NOMO-1 treated with DMSO at 0.1 percent for 48 hours (cell line): ENCODE data around the gene ILDR2.

ENCODE experiments used
- DNase-seq: peaks from one replicate; lab custom pipeline; 2025; ENCODE audit not compliant: unreplicated experiment; lab: John Stamatoyannopoulos, UW

The ILDR2 gene

DNA sequence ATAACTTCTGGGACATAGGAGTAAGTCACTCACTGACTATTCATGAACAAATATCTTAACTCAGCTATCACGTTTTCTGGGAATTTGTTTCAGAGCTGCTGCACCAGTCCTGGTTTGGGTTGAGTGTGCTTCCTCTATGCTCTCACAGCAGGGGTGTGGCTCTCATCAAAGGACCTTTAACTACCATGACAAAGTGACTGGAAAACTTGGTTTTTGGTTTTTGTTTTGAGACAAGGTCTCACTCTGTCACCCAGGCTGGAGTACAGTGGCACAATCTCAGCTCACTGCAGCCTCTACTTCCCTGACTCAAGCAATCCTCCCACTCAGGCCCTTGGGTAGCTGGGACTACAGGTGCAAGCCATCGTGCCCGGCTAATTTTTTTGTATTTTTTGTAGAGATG, 4.1 kb downstream of the ILDR2 start:
- DNase-seq, result no peak

DNA sequence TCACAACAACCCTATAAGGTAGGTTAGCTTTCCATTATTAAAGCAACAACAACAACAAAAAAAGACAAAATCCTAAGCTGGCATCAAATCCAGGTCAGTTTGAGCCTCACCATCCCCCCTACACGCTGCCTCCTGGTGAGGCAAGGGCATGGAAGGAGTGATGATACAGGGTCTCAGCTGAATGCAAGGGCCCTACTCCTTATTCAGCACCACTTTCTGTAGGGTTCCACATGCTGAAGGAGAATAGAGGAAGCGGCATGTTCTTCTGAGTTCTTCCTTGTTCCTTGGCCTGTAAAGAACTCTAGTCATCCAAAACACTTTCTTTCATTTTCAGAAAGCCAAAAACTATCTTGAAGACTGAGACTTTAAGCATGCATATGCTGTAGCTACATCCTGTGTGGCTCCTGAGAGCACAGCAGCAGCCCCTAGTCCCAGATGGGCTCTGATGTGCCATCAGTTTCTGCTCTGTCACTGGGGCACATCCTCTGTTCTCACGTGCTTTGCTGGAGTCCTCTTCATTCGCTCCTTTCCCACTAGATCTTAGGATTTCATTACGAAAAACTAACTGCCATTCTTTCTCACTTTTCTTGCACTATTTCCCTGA, 6.2 kb downstream of the ILDR2 start:
- no peak for DNase-seq

DNA sequence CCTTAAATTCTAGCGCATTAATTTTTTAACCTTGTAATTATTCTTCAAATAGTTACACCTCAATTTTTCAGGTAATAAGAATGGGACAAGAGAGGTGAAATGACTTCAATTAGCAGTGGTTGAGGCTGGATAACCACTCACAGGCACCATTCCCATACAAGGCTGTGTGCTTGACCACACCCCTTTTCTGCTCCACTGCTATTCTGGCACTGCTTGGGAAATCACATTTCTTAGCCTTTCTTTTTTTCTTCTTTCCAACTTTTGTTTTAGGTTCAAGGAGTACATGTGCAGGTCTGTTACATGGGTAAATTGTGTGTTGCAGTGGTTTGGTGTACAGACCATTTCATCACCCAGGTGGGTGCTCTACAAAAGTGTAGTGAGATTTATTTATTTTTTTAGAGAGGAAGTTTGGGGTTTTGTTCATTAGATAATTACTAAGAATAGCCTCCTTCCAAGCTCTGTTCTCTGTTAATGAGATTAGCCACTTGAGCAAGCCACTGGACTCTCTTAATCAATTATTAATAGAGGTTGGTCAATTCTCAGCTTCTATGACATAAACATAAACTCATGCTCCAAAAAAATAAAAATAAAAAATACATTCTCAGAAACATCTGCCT, 14.4 kb downstream of the ILDR2 start:
- DNase-seq, result no peak

DNA sequence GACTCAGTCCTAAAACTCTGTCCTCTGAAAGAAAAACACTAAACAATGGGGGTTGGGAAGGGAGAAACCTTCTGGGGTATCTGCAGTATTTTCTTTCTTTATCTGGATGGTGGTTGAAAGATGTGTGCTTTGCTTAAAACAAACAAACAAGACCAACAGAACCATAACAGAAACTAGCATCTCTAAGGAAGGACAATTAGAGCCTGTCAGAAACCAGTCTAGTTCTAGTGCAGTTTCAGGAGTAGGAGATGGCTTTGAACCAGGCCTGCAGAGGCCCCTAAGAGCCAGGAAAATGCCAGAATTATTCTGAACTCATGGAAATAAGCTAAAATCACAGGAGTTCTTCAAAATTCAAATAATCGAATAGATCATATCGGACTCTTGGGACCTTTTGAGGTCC, 18.5 kb downstream of the ILDR2 start:
- DNase-seq, result no peak

DNA sequence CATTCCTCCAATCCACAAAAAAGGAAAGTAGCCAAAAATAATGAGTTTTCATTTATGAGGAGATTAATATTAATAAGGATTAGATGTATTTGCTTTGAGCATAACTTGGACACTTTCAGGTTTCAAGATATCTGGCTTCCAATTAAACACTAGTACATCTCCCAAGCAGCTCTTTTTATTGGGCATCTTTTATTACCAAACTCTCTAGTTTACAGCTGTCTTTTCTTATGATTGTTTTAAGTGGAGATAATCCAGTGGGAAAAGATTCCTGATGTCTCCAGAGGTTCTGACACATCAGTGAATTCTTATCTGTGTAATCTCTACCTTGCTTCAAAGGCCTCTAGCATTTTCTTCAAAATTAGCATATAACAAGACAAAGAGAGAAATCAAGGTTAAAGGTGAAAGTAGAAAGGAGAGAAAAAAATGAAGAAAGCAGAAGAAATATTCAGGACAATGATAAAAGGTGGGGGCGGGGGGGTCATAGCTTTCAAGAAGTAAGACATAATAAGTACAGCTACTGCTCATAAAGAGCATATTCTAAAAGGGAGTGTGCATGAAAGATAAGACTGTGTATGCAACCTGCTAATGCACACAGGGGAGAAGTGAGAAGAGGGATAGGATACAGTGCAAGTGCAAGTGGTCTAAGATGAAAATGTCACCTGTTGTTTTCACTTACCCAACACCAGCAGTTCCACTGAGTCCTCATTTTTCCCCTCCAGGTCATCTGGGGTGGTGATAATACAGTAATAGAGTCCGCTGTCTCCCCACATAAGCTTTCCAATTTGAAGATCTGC, 19.1 kb downstream of the ILDR2 start:
- no peak for DNase-seq

DNA sequence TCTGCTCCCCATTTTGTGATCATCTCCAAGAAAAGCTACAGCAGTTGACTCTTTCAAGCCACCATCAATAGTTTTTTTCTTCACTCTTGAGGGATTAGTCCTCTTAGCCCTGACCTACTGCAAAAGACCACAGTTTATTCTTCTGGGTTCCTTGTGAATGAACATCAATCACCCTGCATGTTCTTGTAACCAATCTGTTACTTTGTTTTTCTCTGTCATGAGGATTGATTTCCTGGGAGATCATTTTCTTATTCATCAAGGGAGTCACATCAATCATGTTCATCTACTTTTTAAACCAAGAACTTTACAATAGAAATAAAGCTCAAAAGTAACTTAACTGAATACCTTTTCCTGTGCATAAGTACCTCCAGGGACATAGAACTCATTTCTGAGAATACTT, 21.8 kb downstream of the ILDR2 start:
- DNase-seq, result no peak

DNA sequence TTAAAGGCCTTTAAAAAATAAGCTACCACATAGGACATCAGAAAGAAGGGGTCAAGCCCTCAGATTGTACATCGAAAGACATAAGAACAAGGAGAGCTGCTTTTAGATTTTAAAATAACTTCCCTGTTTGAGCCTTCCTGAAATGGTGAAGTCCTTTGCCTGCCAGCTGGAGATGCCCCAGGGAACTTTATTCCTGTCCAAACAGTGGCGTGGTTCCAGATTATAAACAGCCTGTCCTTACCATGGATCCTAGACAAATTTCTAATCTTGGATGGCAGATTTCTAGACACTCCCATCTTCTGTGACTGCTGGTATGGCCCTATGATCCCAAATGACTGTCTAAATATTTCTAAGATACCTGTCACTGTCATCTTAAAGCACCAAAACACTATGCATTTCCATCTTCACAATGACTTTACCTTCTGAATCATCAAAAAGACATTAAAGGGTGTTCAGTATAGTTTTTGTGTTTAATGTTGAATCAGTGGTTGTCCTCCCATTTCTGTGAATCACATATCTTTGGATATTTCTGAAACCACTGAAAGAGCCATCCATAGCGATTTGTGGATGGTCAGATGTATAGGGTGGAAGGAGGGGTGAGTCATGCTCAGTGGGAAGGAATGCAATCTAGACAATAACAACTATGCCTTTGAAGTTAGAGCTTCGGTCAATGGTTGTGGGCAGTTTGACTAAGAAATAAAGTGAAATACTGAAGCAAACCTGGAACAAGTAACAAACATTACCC, 23.2 kb downstream of the ILDR2 start:
- DNase-seq, result no peak

DNA sequence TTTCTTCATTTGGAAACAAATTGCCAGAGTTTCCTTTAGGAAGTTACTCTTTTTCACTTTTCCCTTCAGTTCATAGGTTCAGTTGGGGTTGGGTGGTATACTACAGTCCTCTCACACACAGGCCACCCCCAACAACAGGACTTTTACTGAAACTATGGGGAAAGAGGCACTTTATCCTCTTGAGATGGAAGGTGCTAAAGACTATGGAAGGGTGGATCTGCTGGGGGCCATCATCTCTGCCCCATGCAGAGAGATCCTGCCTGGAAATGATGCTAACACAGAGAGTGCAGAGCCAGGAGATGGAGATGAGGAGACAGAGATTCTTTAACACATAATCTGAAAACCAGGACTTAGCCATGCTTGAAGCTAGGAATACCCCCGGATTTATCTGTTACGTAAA, 24.3 kb downstream of the ILDR2 start:
- DNase-seq, result no peak

DNA sequence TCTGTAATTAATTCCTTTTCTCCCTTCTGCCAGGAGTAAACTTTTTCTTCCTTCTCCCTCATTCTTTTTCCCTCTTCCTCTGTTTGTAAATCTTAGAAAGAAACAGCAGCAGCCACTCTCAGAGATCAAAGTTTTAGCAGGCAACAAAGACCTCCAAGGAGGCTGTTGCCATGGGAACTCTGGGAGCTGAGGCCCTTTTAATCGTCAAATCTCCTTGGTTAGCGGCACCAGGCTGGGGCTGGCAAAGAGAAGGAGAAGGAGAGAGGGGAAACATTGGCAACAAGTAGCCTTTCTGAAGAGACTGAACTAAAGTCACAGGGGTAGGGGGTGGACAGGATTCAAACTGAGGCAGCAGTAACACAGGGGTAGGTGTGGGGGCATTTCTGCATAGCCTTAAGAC, 25.2 kb downstream of the ILDR2 start:
- no peak for DNase-seq

DNA sequence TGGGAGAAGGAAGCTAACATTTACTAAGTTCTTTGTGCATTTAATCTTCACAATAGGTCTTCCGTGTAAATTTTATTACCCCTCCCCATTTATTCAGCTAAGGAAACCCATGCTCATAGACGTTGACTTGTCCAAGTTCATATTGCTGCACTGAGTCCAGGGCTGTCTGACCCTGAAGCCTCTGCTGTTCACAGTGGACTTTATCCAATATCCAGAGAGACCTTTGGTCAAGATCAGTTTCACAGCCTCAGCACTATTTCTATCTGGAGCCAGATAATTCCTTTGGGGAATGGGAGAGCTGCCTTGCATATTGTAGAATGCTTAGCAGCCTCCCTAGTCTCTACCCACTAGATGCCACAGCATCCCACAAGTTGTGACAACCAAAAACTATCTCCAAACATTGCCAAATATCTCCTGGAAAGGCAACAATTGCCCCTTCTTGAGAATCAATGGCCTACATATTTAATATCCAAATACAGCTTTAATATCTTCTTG, 26.4 kb downstream of the ILDR2 start:
- no peak for DNase-seq

DNA sequence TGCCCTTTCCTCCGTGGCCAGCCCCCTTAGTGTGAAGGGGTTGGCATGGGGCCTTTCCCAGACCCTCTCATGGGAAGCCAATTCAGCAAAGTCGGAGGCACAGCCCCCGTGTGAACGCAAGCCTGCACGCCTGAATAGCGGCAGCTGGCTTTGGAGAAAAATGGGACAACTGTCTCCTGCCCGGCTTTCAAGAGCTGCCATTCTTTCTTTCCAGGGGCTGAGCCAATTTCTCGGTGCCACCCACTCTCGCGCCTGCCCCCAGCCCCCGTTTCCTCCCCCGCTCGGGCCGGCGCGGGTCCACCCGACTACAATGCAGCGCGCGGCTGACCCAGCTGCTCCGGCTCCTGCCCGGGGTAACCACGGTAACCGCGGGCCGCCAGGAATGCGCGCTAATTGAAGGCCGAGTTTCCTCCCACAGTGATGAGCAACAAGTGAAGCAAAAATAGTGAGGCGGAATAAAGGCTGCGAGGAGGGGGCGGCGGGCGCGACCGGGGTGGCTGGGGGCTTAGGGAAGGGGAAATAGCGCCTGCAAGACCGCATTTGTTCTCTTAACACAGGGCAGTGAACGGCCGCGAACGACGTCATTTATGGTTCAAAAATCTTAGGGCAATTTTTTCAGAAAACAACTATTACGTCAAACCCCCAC, 27.8 kb downstream of the ILDR2 start:
- no peak for DNase-seq

DNA sequence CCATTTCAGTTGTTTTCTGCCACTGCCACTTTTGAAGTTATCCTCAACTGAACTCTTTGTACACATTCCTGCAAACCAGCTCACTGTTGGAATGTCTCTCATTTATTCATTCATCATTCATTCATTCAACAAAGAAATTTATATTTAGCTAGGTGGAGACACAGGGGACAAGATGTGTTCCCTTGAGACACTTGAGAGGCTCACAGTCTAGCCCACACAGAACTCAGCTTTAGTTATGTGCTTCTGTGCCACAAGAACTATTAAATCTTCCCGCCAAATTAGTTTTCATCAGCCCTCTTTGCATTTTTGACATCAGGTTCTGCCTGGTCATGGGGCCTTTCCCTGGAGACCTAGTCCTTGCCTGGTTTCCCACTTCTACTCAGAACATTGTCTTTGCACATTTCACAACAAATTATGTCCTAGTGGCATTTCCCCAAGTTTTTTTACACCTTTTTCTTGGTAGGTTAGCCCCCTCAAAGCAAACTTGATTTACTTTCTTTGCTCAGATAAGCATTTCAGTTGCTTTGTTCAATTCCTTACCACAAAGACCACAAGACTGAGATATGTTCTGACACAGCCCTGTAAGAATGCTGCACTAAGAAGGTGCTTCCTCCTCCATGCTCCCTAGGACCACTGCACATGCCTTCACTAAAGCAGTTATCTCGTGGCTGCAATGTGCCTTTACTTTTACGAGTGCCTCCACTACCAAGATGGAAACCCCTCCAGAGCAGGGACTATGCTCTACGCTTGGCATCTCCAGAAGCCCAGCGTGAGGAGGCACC, 31.0 kb downstream of the ILDR2 start:
- DNase-seq, result no peak

DNA sequence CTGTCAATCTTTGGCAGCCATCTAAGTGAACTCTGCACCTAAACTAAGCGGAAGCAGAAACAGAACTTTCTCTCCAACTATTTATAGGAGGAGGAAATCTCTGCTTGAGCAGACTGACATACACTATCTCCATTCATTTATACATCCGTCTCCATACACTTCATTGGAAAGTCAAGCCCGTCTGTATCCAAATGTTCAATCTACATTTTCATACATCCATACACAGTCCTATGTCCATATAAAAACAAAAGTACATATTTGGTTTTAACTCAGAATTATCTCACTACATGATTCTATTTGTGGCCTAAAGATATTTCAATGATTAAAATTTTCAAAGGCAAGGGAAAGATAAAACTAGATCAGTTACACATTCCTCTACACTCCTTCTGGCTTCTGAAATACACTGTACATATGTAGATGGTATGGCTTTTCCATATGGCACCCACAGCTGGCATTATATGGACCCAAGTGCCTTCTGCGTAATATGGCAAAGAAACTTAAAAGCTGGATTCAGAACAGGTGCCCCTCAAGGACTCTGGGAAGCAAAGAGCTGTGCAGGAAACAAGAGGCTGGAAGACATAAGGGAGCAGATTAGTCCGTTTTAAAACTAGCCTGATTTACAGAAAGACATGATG, 35.5 kb downstream of the ILDR2 start:
- DNase-seq, result no peak

DNA sequence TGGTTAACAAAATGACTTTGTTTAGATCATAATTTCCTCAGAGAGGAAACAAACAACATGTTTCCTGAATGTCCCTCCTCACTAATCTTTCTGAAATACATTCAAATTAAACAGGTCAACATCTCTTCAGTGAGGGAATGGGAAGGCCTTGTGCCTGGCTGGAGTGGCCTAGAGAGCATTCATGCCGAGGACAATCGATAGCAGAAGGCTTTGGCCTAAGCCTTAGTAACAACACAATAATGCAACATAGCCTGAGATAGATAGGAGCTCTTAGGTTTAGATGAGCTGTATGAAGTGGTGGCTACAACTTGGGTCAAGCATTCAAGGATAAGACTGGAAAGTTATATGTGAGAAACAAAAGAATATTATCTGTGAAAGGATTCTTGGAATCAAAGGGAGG, 37.4 kb downstream of the ILDR2 start:
- no peak for DNase-seq

DNA sequence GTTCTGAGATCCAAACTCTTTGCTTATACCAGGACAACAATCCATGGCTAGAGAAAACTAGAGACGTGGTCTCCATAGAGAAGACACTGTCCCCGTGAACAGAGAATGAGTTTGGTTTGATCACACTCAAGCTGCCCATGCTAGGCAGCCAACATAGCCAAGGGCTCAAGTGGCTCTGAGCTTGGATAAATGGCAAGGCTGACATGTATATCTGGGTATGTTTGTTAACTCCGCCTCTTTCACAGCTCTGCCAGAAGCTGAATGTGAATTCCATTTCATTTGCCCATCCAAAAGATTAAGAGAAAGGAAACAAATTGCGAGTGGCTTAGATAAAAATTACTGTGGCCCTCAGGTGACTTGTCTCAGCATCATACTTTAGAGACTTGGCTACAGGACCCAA, 38.0 kb downstream of the ILDR2 start:
- DNase-seq, result no peak

DNA sequence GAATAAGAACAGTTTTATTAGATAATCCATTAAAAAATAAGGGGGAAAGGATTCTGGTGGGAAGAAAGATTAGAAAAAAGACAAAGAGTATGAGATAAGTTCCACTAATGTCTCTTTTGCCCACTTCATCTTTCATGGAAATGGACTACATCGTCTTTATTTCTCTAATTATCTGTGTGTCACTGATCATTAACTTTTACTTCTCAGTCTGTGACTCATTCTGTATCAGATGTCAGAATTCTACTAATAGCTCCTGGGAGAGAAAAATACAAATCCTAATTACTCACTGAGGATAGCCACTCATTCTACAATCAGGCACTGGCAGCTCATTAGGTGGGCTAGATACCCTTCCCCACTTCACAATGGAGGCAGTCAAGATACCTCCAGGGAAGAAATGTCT, 41.7 kb downstream of the ILDR2 start:
- DNase-seq, result no peak

DNA sequence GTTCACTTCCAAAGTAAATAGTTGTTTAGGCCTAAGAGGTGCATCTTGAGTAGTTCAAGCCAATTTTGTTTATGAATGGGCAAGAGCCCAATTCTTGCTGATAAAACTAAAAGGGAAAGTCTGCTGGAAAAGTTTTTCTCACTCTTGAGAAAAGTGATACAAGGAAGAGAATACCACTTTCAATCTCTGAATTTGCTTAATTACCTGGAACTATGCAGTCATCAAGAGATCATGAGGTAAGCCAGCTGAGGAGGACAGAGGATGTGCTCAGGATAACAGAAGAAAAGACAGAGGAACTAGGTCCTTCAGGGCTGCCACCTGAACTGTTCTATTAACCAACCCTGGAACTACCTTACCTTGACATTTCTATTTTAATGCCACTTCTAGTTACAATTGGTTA, 42.2 kb downstream of the ILDR2 start:
- DNase-seq, result no peak

DNA sequence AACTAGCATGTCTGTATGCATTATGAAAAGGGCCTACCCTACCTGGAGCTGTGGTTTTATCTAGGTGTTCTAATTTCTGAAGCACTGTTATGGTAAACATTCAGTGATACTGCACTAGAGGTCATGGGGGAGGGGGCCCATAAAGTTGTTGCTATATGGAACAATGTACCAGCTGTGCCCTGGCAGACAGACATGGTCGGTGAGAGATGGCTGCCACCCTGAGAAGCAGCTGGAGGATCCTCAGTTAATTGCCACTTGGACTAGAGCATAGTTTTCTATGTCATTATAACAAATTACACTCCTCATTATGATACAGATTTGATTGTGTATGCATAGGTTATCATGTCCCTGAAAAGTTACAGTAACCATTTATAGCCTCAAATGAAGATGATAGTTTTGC, 45.4 kb downstream of the ILDR2 start:
- no peak for DNase-seq

DNA sequence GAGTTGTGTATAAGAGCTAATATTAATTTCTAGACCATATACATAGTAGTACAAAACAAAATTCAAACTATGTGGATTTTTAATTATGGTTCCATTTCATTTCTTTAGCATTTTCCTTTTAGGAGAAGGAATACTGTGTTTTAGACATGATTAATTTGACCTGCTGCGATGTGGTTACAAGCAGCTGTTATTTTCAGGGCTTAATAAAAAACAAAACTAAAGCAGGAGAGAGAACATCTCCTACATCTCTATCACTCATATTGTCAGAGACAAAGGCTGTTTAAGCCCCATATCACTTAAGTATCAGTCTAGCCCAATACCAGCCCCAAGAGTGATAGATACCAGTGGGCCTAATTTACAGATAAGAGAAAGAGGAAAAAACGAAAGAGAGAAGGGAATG, 47.6 kb downstream of the ILDR2 start:
- no peak for DNase-seq
